Heart right ventricle (tissue), 16 donors: ENCODE data around the gene RUNX3. TPM values are rescaled to one million over a fixed set of nuclear protein-coding genes. Genes with fewer than 3 reads are reported as not detected.

ENCODE experiments used
- ATAC-seq, 8 donors: fragments of 200-7000 bp; cut with Tn5 transposase; one replicate each; pipeline ENCODE4 v1.9.1; 2020; ENCODE audit warnings: mild to moderate bottlenecking in 8 of 8, moderate library complexity in 8 of 8, moderate number of reproducible peaks in 1 of 8
- DNase-seq, 2 donors: peaks; one replicate each; pipeline ENCODE4 v3.0.0-alpha.2; 2020
- H3K27ac ChIP-seq, 10 donors: fragments of 200-600 bp; sonication (generic) in 2 of 10; one replicate each; pipeline versions ENCODE4 v1.5.0 to v1.8.0; 2020 to 2022; ENCODE audit warnings: mild to moderate bottlenecking in 3 of 10
- H3K27me3 ChIP-seq, 7 donors: fragments of 200-600 bp; one replicate each; pipeline ENCODE4 v1.8.0; 2021 to 2022; ENCODE audit warnings: mild to moderate bottlenecking in 2 of 7
- H3K36me3 ChIP-seq, 9 donors: fragments of 200-600 bp; sonication (generic) in 1 of 9; one replicate each; pipeline versions ENCODE4 v1.5.0 to v1.8.0; 2020 to 2022; ENCODE audit warnings: mild to moderate bottlenecking in 2 of 9
- H3K4me1 ChIP-seq, 9 donors: fragments of 200-600 bp; sonication (generic) in 1 of 9; one replicate each; pipeline versions ENCODE4 v1.5.0 to v1.8.0; 2020 to 2022; ENCODE audit warnings: mild to moderate bottlenecking in 4 of 9
- H3K4me3 ChIP-seq, 10 donors: fragments of 200-600 bp; sonication (generic) in 2 of 10; one replicate each; pipeline versions ENCODE4 v1.5.0 to v1.8.0; 2020 to 2022; ENCODE audit warnings: mild to moderate bottlenecking in 7 of 10, moderate library complexity in 2 of 10
- H3K9me3 ChIP-seq, 11 donors: fragments of 200-600 bp in 10 of 11; sonication (generic) in 2 of 11; one replicate each; pipeline versions ENCODE4 v1.5.0 to v1.8.0; 2013 to 2022; ENCODE audit warnings: mild to moderate bottlenecking in 2 of 11, control low read depth in 1 of 11, moderate library complexity in 1 of 11
- WGBS, 2 donors: extraction: QIAGEN DNeasy Blood & Tissue Kit; methylation state at CpG; one replicate each; pipeline ENCODE4 v1.1.7; 2013; ENCODE audit warnings: inconsistent platforms in 1 of 2; 5-methylcytosine and 5-hydroxymethylcytosine counted together
- intact Hi-C, 10 donors: fragments of 100-400 bp; cut with DNase I; formaldehyde crosslinking; loops; one replicate each; pipeline versions ENCODE4 v1.11.1 to v1.14.2; 2022
- polyA plus RNA-seq, 2 donors: library from polyadenylated mRNA; stranded (reverse); fragments of 200-250 nt; gene quantifications; one replicate each; pipeline ENCODE4 v1.2.3, GENCODE V29; 2013
- total RNA-seq, 10 donors: library from RNA; stranded (reverse); fragmentation: NEBNext Ultra II Directional in 3 of 10; extraction: Animal tissue kit (Norgen Biotek cat#: 25700) in 3 of 10; gene quantifications; one replicate each; pipeline versions ENCODE4 v1.2.1 to v1.2.4, GENCODE V29; 2021 to 2023
- TF ChIP-seq, protein P1 (sequence below), 9 donors: fragments of 200-600 bp; sonication (generic) in 2 of 9; IDR thresholded peaks; one replicate each; pipeline versions ENCODE4 v1.5.0 to v1.8.0; 2021 to 2022; ENCODE audit warnings: antibody characterized with exemption in 9 of 9, mild to moderate bottlenecking in 5 of 9, moderate library complexity in 1 of 9
- donor health status: Arrhythmogenic right ventricular cardiomyopathy.
- donor health status: ischemic (EF 13 %, LVEDD 7.1; RV severe dilation, severe dysfunction).
- donor health status: healthy with polysubstance abuse.
- donor health status: DM: no; HTN: yes; CAD: no.
- donor health status: DM: no; HTN: no; CAD: no.
- donor health status: ischemic (EF 25% LVEDD 6.9; RV normal size, moderate dysfunction).
- donor health status: ischemic (EF 25% LVEDD 5.7; RV mildly dilated, moderate dysfunction).
- donor health status: healthy.
- donor health status: DM: yes; HTN: yes; CAD: no.
- donor health status: Ischemic cardiomyopathy.
- donor health status: ischemic (EF 35%, LVEDD 5.7; RV mildly dilated, moderate dysfunction).
- donor health status: nonischemic (EF 11% LVEDD 7.7; RV severe dilation, severe dysfunction).
- donor health status: DM: yes; HTN: yes; CAD: no.
- donor health status: PGD.
- donor health status: ischemic (EF 29% LVEDD 5.4; RV normal size, mild dysfunction).
- donor health status: nonischemic (EF 23%, LVEDD 6.1; RV moderate dilation, normal function).

RUNX3 gene
- total and polyA plus RNA-seq, 12 donors: 0.07 to 5.9 (median 0.38) TPM

DNA sequence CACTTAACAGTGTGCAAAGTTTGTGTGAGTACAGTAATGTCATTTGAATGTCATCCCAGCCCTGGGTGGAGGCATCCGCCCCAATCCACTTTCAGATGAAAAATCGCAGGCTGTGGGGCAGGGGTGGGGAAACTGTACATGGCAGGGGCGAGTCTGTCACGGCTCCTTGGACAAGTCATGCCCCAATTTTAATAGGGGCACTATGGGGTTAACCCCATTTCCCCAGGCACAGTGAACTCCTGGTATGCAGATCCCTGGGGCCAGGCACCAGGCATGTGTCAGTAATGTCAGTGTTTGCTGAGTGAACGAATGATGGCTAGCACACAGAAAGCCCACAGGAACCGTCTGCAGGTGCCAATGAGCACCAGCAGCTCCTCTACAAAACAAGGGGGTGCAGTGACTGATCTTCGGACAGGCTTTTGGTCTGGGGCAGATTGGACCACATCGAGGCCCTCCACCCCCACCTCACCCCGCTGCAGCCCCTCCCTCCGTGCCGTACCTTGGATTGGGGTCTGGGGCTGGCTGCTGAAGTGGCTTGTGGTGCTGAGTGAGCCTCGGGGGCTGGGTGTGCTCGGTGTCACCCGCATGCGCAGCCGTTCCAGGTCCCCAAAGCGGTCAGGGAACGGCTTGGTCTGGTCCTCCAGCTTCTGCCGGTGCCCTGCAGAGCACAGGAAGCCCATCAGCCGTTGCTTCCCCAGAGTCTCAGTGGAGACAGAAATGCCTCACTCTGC lies 23.2 kb downstream of the RUNX3 start:
- intact Hi-C loops: loop anchor here in 2 of 10 donors (10.0 kb wide), 1 partner anchor 52 kb away; no protein-coding TSS in a partner anchor
- ATAC-seq: no peak
- peaks cover 0 to 34% (median 24%) of the 10 kb centered on the region in 7 donors for H3K27me3 ChIP-seq

DNA sequence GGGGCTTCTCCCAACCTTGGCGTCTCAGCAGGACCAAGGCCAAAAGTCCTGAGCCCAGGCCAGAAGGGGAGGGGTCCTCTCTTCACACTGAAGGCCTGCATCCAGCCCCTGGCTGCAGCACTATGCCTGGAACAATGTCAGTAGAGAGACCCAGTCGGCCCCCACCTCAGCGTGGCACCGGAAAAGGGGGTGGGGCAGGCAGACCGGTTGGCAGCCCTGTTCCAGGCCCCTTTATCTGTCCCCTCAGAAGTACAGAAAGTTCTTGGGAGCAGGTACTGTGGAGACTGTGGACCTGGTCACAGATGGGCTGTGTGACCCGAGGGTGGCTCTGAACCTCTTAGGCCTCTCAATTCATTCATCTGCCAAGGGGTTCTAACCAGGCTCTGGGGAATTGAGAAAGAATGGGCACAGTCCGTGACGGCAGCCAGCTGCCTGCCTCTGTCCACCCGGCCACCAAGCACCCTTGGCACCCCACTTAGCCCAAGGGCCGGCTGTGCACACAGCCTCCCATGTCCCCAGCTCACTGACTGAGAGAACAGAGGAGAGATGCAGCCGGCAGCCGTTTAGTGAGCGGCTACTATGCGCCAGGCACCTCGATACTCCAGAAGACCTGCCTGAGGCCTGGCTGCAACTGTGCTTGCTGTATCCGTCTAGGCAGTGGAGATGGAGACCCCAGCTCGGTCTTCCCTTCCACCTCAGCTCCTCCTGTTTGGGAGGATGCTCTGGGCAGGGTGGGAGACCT lies 23.9 kb downstream of the RUNX3 start:
- ATAC-seq (no peak), DNase-seq (no peak)
- 80 to 82% methylated on average over 17 of the region's 17 CpGs for WGBS, 2 donors
- Histone ChIP-seq H3K36me3 (peaks cover 0 to 43% (median 0%) of the 10 kb centered on the region in 9 donors), H3K4me3 (no peak overlapping the region), H3K27me3 (peaks cover 0 to 40% (median 29%) of the 10 kb centered on the region in 7 donors), H3K4me1 (peaks cover 0 to 7% (median 0%) of the 10 kb centered on the region in 9 donors), H3K27ac (no peak overlapping the region), H3K9me3 (no peaks in the 10 kb centered on the region)
- TF ChIP-seq, protein P1, sequence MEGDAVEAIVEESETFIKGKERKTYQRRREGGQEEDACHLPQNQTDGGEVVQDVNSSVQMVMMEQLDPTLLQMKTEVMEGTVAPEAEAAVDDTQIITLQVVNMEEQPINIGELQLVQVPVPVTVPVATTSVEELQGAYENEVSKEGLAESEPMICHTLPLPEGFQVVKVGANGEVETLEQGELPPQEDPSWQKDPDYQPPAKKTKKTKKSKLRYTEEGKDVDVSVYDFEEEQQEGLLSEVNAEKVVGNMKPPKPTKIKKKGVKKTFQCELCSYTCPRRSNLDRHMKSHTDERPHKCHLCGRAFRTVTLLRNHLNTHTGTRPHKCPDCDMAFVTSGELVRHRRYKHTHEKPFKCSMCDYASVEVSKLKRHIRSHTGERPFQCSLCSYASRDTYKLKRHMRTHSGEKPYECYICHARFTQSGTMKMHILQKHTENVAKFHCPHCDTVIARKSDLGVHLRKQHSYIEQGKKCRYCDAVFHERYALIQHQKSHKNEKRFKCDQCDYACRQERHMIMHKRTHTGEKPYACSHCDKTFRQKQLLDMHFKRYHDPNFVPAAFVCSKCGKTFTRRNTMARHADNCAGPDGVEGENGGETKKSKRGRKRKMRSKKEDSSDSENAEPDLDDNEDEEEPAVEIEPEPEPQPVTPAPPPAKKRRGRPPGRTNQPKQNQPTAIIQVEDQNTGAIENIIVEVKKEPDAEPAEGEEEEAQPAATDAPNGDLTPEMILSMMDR (IDR thresholded peaks at IDR 0.05): no peak
- intact Hi-C loops: loop anchor here in 2 of 10 donors (10.0 kb wide), 1 partner anchor 51 kb away; no protein-coding TSS in a partner anchor

More for the DNA sequence above, 23.2 kb downstream of the RUNX3 start:
- Histone ChIP-seq H3K4me1 (peaks cover 0 to 7% (median 0%) of the 10 kb centered on the region in 9 donors), H3K4me3 (no peak overlapping the region), H3K27ac (no peak overlapping the region), H3K9me3 (no peaks in the 10 kb centered on the region), H3K36me3 (peaks cover 0 to 37% (median 0%) of the 10 kb centered on the region in 9 donors)
- no peak for DNase-seq
- WGBS, 2 donors: 90 to 91% methylated on average over 20 of the region's 20 CpGs
- TF ChIP-seq, protein P1 (IDR thresholded peaks at IDR 0.05): no peak

DNA sequence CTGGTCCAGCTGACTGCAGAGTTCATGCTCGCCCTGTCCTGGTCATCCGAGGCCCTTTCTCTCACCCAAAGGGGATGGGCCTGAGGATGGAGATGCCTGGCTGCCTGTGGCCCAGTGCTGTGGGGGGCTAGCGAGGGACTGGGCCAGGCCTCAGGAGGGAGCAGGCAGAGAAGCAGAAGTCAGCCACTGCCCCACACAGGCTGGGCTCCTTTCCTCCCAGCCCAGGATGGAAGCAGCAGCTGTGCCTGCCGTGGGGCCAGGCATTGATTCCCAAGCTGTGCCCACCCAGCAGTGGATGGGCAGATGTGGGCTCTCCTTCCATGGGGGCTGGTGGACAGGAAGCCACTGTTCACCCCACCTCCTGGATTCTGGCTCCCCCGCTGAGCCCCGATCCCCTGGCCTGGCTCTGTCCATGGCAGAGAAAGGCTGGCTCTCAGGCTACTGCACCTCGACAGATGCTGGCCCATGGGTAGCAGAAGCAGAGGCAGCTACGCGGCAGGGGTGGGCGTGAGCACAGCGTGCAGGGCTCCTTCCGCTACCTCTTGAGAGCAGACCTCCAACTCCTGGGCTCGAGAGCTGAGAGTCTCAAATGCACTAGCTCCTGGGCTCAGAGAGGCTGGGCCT lies 24.6 kb downstream of the RUNX3 start:
- H3K27me3 ChIP-seq: peaks cover 0 to 45% (median 31%) of the 10 kb centered on the region in 7 donors
- H3K4me3 ChIP-seq: no peak overlapping the region
- H3K27ac ChIP-seq: no peak overlapping the region
- 87 to 90% methylated on average over 13 of the region's 13 CpGs for WGBS, 2 donors
- intact Hi-C loops: loop anchor here in 2 of 10 donors (10.0 kb wide), 1 partner anchor 51 kb away; no protein-coding TSS in a partner anchor
- peaks cover 0 to 7% (median 0%) of the 10 kb centered on the region in 9 donors for H3K4me1 ChIP-seq
- DNase-seq: no peak
- TF ChIP-seq, protein P1 (IDR thresholded peaks at IDR 0.05): no peak
- no peaks in the 10 kb centered on the region for H3K9me3 ChIP-seq
- no peak for ATAC-seq
- peaks cover 0 to 43% (median 0%) of the 10 kb centered on the region in 9 donors for H3K36me3 ChIP-seq
